PC-9 (cell line): ENCODE results near the gene APOBEC3C. TPM values are rescaled to one million over a fixed set of nuclear protein-coding genes. Genes with fewer than 3 reads are reported as not detected.

Experiments used
- BruUV-seq: library from RNA; stranded (reverse); fragments of 400-500 nt; replicated peaks from 2 replicates; lab custom pipeline; 2021; lab: Mats Ljungman, UMichigan
- CTCF ChIA-PET: fragments of 300-600 bp; sonication (Branson Sonifier 250); formaldehyde crosslinking; loops from one replicate; lab custom pipeline; 2022; ENCODE audit warnings: antibody characterized with exemption; lab: Charles Lee
- POLR2A ChIA-PET: fragments of 300-600 bp; sonication (Branson Sonifier 250); formaldehyde crosslinking; loops from one replicate; lab custom pipeline; 2022; ENCODE audit warnings: antibody characterized with exemption; ENCODE audit not compliant: unreplicated experiment; lab: Charles Lee
- DNase-seq, 2 experiments: peaks; one replicate each; pipeline versions ENCODE4 v3.0.0 to v3.0.0-alpha.2; 2015 to 2022; ENCODE audit warnings: mixed read lengths in 1 of 2
- H2AFZ ChIP-seq: fragments of 200-600 bp; sonication (generic); 2 replicates; pipeline ENCODE4 v1.8.1; 2017; ENCODE audit warnings: antibody characterized with exemption
- H3F3A ChIP-seq: fragments of 200-600 bp; sonication (generic); 2 replicates; pipeline ENCODE4 v1.8.1; 2017; ENCODE audit warnings: antibody characterized with exemption, mild to moderate bottlenecking, low read depth; ENCODE audit not compliant: insufficient read depth
- H3K27ac ChIP-seq: fragments of 200-600 bp; sonication (generic); 2 replicates; pipeline ENCODE4 v1.6.1; 2016; ENCODE audit warnings: mixed run types
- H3K27me3 ChIP-seq: fragments of 200-600 bp; sonication (generic); 2 replicates; pipeline ENCODE4 v1.6.1; 2016; ENCODE audit warnings: low read depth, mixed run types; ENCODE audit not compliant: insufficient read depth
- H3K36me3 ChIP-seq: fragments of 200-600 bp; sonication (generic); 2 replicates; pipeline ENCODE4 v1.6.1; 2016; ENCODE audit warnings: low read depth, mixed run types
- H3K4me1 ChIP-seq: fragments of 200-600 bp; sonication (generic); replicated peaks from 2 replicates; pipeline ENCODE4 v1.6.1; 2016; ENCODE audit warnings: mixed run types; ENCODE audit not compliant: insufficient read depth
- H3K4me2 ChIP-seq: fragments of 200-600 bp; sonication (generic); 2 replicates; pipeline ENCODE4 v1.6.1; 2017; ENCODE audit warnings: mixed run types
- H3K4me3 ChIP-seq: fragments of 200-600 bp; sonication (generic); 2 replicates; pipeline ENCODE4 v1.6.1; 2016; ENCODE audit warnings: mixed run types
- H3K79me2 ChIP-seq: fragments of 200-600 bp; sonication (generic); 2 replicates; pipeline ENCODE4 v1.6.1; 2017; ENCODE audit warnings: low read depth, mixed run types
- H3K9me2 ChIP-seq: fragments of 200-600 bp; sonication (generic); 2 replicates; pipeline ENCODE4 v1.8.1; 2017; ENCODE audit warnings: mild to moderate bottlenecking; ENCODE audit not compliant: insufficient read depth
- H3K9me3 ChIP-seq: fragments of 200-600 bp; sonication (generic); 2 replicates; pipeline ENCODE4 v1.8.1; 2016; ENCODE audit warnings: low read depth; ENCODE audit not compliant: insufficient read depth
- H4K20me1 ChIP-seq: fragments of 200-600 bp; sonication (generic); 2 replicates; pipeline ENCODE4 v1.8.1; 2017; ENCODE audit not compliant: insufficient read depth
- EZH2 ChIP-seq: fragments of 200-600 bp; sonication (generic); IDR thresholded peaks from 2 replicates; pipeline ENCODE4 v1.8.0; 2017; ENCODE audit warnings: antibody characterized with exemption, low read depth
- intact Hi-C: fragments of 100-400 bp; cut with micrococcal nuclease; formaldehyde crosslinking; loops from one replicate; pipeline ENCODE4 v1.10.0; 2022; ENCODE audit not compliant: unreplicated experiment
- total RNA-seq: library from RNA; stranded (reverse); gene quantifications from 2 replicates; pipeline ENCODE4 v1.2.3, GENCODE V29; 2021
- TF ChIP-seq, protein P1 (sequence below): fragments of 200-600 bp; sonication (generic); conservative IDR thresholded peaks from 2 replicates; pipeline ENCODE4 v1.6.1; 2017; ENCODE audit warnings: mixed run types, antibody characterized with exemption, mild to moderate bottlenecking, moderate library complexity

APOBEC3C gene
- total RNA-seq, 1 experiment from 2014 or later = 64.6 TPM

DNA sequence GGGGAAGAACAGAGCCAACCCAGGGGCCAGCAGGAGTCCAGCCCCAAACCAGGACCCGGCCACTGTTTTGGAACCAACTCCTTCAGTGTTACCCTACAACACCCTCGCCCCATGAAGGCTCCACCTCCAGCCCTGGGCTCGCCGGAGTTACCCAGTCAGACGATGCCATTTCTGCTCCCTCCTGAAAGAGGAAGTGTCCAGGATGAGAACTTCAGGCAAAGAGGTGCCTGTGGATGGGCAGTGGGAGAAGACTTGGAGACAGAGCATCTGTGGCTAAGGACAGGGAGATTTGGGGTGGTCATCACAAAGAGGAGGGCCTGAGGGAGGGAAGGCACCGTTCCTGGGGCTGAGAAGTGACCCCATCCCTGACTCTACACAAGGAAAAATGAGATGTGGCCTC, 18.0 kb upstream of the APOBEC3C start:
- intact Hi-C loops = no loop called here
- no peak overlapping the region for H3K27ac ChIP-seq
- no peak for DNase-seq
- POLR2A ChIA-PET = no interaction called here
- H3K9me3 ChIP-seq = no peaks in the 10 kb centered on the region
- BruUV-seq = no TSS peak
- CTCF ChIA-PET = no interaction called here
- H3K79me2 ChIP-seq = no peaks in the 10 kb centered on the region
- H3K9me2 ChIP-seq = no peaks in the 10 kb centered on the region
- TF ChIP-seq, protein P1, sequence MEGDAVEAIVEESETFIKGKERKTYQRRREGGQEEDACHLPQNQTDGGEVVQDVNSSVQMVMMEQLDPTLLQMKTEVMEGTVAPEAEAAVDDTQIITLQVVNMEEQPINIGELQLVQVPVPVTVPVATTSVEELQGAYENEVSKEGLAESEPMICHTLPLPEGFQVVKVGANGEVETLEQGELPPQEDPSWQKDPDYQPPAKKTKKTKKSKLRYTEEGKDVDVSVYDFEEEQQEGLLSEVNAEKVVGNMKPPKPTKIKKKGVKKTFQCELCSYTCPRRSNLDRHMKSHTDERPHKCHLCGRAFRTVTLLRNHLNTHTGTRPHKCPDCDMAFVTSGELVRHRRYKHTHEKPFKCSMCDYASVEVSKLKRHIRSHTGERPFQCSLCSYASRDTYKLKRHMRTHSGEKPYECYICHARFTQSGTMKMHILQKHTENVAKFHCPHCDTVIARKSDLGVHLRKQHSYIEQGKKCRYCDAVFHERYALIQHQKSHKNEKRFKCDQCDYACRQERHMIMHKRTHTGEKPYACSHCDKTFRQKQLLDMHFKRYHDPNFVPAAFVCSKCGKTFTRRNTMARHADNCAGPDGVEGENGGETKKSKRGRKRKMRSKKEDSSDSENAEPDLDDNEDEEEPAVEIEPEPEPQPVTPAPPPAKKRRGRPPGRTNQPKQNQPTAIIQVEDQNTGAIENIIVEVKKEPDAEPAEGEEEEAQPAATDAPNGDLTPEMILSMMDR = no peak
- TF ChIP-seq EZH2 = no peak
- H3K4me1 ChIP-seq = no peaks in the 10 kb centered on the region
- H3K4me3 ChIP-seq = no peak overlapping the region
- no peaks in the 10 kb centered on the region for H3F3A ChIP-seq
- no peaks in the 10 kb centered on the region for H3K27me3 ChIP-seq
- no peaks in the 10 kb centered on the region for H3K36me3 ChIP-seq
- H4K20me1 ChIP-seq = no peaks in the 10 kb centered on the region
- H2AFZ ChIP-seq = no peak overlapping the region
- H3K4me2 ChIP-seq = no peak overlapping the region

DNA sequence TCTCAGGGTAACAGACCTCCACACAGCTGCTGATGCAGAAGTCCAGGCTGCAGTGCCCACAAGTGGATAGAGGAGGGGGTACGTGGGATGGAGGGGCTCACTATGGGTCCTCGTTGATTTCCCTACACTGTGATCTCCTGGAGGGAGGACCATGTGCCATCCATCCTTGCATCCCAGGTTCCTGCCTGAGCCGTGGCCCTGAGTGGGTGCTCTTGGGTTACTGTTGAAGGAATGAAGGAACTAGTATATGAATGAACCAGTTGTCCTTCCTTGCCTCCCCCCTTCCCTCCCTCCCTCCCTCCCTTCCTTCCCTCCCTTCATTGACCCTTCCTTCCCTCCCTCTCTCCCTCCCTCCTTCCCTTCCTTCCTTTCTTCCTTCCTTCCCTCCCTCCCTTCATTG, 16.5 kb upstream of the APOBEC3C start:
- BruUV-seq = no TSS peak
- Histone ChIP-seq H3K9me2 (no peaks in the 10 kb centered on the region), H3K36me3 (no peaks in the 10 kb centered on the region), H2AFZ (no peak overlapping the region), H3F3A (peaks cover 8% of the 10 kb centered on the region; the same call in 1 of the 2 replicates), H3K79me2 (no peaks in the 10 kb centered on the region), H3K4me2 (no peak overlapping the region), H3K27me3 (no peaks in the 10 kb centered on the region), H3K4me3 (no peak overlapping the region), H4K20me1 (no peaks in the 10 kb centered on the region), H3K9me3 (no peaks in the 10 kb centered on the region), H3K27ac (no peak overlapping the region), H3K4me1 (peaks cover under 1% of the 10 kb centered on the region; the same call in 1 of the 2 replicates)
- intact Hi-C loops = no loop called here
- ChIA-PET POLR2A (interaction anchor here (0.5 kb wide), 1 partner anchor 63 kb away, joined by 6 read pairs; no protein-coding TSS in a partner anchor), CTCF (no interaction called here)
- TF ChIP-seq, protein P1 = no peak
- TF ChIP-seq EZH2 = no peak
- DNase-seq = no peak

DNA sequence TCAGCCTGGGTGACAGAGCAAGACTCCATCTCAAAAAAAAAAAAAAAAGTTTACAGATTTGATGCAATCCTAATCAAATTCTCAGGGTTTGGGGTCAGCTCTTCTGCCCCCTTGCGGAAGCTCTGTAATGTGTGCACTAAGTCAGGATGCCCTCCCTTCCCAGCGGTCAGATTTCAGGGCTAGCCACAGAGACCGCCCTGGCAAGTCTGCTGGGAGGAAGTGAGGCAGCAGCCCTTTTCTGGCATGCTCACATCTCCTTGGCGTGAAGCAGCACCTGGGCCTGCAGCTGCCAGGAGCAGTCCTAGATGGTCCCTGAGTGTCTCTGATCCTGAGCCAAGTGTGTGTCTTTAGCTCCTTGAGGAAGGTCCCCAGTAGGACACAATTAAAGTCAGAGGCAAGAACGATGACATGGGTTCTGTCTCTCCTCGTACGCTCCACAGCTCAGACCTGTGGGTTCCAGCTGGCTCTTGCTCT, 10.9 kb upstream of the APOBEC3C start:
- H3K4me2 ChIP-seq = peak overlapping the region; percentile 26
- intact Hi-C loops = loop anchor here (1.0 to 2.0 kb wide), 5 partner anchors 18 to 234 kb away; no protein-coding TSS in a partner anchor
- peak overlapping the region; percentile 20; the same call in 1 of the 2 replicates for H3K27ac ChIP-seq
- peaks cover 11% of the 10 kb centered on the region for H3K4me1 ChIP-seq
- ChIA-PET CTCF (interaction anchor here (0.5 to 1.3 kb wide), 13 partner anchors 9 to 456 kb away, joined by 3 to 15 read pairs (median 4); partner anchors contain the start of genes APOBEC3A and APOBEC3B), POLR2A (interaction anchor here (0.5 to 0.6 kb wide), 4 partner anchors 133 to 917 kb away, joined by 4 to 9 read pairs (median 5); partner anchors contain the start of genes ATF4 and CBX7)
- DNase-seq = peak; percentile 89 to 94
- no peaks in the 10 kb centered on the region for H3K79me2 ChIP-seq
- no peaks in the 10 kb centered on the region for H4K20me1 ChIP-seq
- no peaks in the 10 kb centered on the region for H3K9me2 ChIP-seq
- H3K4me3 ChIP-seq = no peak overlapping the region
- BruUV-seq = no TSS peak
- H2AFZ ChIP-seq = no peak overlapping the region
- peaks cover 29% of the 10 kb centered on the region; the same call in 1 of the 2 replicates for H3F3A ChIP-seq
- no peaks in the 10 kb centered on the region for H3K36me3 ChIP-seq
- TF ChIP-seq EZH2 = no peak
- TF ChIP-seq, protein P1 = peak; percentile 95
- no peaks in the 10 kb centered on the region for H3K9me3 ChIP-seq
- H3K27me3 ChIP-seq = no peaks in the 10 kb centered on the region
